Measurements from ENCODE around the gene CLASP1.
"Not testable (repeated sequence)": the region's sequence is repeated elsewhere in the genome, so short reads cannot be mapped to it uniquely, and the experiment has no call there.

The CLASP1 gene

GRCh38 chr2:121613152-121613551, 36.1 kb downstream of the CLASP1 start:
- FAIRE-seq = no peak

GRCh38 chr2:121611730-121612705, 37.2 kb downstream of the CLASP1 start:
- FAIRE-seq = no peak

- not testable (repeated sequence) for FAIRE-seq
Measured at GRCh38 chr2:121611048-121611649, 38.1 kb downstream of the CLASP1 start.

- FAIRE-seq = not testable (repeated sequence)
Measured at GRCh38 chr2:121610487-121610874, 38.8 kb downstream of the CLASP1 start.

- FAIRE-seq = no peak
Measured at GRCh38 chr2:121608967-121609366, 40.3 kb downstream of the CLASP1 start.

GRCh38 chr2:121608367-121608766, 40.9 kb downstream of the CLASP1 start:
- FAIRE-seq = no peak

- no peak for FAIRE-seq
Measured at GRCh38 chr2:121605820-121606733, 43.2 kb downstream of the CLASP1 start.

- no peak for FAIRE-seq
Measured at GRCh38 chr2:121603185-121603584, 46.1 kb downstream of the CLASP1 start.

GRCh38 chr2:121599963-121600651, 49.2 kb downstream of the CLASP1 start:
- FAIRE-seq = no peak

- no peak for FAIRE-seq
Measured at GRCh38 chr2:121598087-121598486, 51.2 kb downstream of the CLASP1 start.

- peak; percentile 76 for FAIRE-seq
Measured at GRCh38 chr2:121596221-121597080, 52.8 kb downstream of the CLASP1 start.

GRCh38 chr2:121595012-121595891, 54.0 kb downstream of the CLASP1 start:
- no peak for FAIRE-seq

- FAIRE-seq = no peak
Measured at GRCh38 chr2:121591199-121591598, 58.1 kb downstream of the CLASP1 start.

GRCh38 chr2:121588357-121588756, 60.9 kb downstream of the CLASP1 start:
- FAIRE-seq = no peak

GRCh38 chr2:121587131-121587530, 62.1 kb downstream of the CLASP1 start:
- FAIRE-seq = no peak

- no peak for FAIRE-seq
Measured at GRCh38 chr2:121584741-121585140, 64.5 kb downstream of the CLASP1 start.

GRCh38 chr2:121583555-121583954, 65.7 kb downstream of the CLASP1 start:
- no peak for FAIRE-seq

GRCh38 chr2:121582272-121582671, 67.0 kb downstream of the CLASP1 start:
- no peak for FAIRE-seq

GRCh38 chr2:121579309-121579708, 70.0 kb downstream of the CLASP1 start:
- FAIRE-seq = no peak

- FAIRE-seq = no peak
Measured at GRCh38 chr2:121577381-121577780, 71.9 kb downstream of the CLASP1 start.
